ENCODE results near the gene SBK1.

DNA sequence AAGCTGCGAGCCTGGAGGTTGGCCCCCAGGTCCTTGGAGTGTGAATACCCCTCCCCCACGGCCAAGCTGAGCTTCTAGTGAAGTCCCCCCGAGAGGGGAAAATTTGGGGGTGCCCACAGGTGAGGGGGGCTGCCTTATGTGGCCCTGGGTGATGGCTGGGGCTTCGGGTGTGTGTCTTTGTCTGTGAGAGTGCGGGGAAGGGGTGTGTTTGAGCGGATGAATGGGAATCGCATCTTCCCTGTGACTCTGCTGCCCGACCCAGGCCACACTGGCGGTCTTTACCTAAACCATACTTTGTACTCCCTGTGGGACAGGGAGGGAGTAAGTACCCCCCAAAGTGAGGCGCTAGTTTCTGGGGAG, 1.3 kb downstream of the SBK1 start:
- TF ChIP-seq, protein P1, sequence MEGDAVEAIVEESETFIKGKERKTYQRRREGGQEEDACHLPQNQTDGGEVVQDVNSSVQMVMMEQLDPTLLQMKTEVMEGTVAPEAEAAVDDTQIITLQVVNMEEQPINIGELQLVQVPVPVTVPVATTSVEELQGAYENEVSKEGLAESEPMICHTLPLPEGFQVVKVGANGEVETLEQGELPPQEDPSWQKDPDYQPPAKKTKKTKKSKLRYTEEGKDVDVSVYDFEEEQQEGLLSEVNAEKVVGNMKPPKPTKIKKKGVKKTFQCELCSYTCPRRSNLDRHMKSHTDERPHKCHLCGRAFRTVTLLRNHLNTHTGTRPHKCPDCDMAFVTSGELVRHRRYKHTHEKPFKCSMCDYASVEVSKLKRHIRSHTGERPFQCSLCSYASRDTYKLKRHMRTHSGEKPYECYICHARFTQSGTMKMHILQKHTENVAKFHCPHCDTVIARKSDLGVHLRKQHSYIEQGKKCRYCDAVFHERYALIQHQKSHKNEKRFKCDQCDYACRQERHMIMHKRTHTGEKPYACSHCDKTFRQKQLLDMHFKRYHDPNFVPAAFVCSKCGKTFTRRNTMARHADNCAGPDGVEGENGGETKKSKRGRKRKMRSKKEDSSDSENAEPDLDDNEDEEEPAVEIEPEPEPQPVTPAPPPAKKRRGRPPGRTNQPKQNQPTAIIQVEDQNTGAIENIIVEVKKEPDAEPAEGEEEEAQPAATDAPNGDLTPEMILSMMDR (IDR thresholded peaks at IDR 0.05; ENCODE audit: low read depth, low read length), result no peak
- TF ChIP-seq POLR2A (IDR thresholded peaks at IDR 0.05; ENCODE audit: extremely low read depth, insufficient read length), result no peak
- TF ChIP-seq, protein P2, sequence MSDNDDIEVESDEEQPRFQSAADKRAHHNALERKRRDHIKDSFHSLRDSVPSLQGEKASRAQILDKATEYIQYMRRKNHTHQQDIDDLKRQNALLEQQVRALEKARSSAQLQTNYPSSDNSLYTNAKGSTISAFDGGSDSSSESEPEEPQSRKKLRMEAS (IDR thresholded peaks at IDR 0.05; ENCODE audit: low read depth, low read length), result no peak
